HG03066 (cell line): ENCODE results near the gene PSPN.

Experiments used
- ATAC-seq: cut with Tn5 transposase; IDR thresholded peaks from one replicate; pipeline ENCODE4 v1.9.1; 2021; ENCODE audit warnings: low read depth; ENCODE audit not compliant: unreplicated experiment

The PSPN gene

GRCh38 chr19:6375411-6376010 is at the start of gene PSPN:
TSS of gene PSPN (minus strand) at chr19:6375933. CDS start at chr19:6375849, 84 bp downstream.
- no peak for ATAC-seq

GRCh38 chr19:6424939-6425731 is 49.4 kb upstream of the PSPN start:
- peak; percentile 88 for ATAC-seq

GRCh38 chr19:6424195-6424938 is 48.6 kb upstream of the PSPN start, which contains the start of gene KHSRP:
TSS of gene KHSRP (minus strand) at chr19:6424811. CDS start at chr19:6424701, 110 bp downstream.
- no peak for ATAC-seq

GRCh38 chr19:6423499-6424194 is 47.9 kb upstream of the PSPN start:
- no peak for ATAC-seq

GRCh38 chr19:6421075-6422014 is 45.6 kb upstream of the PSPN start:
- no peak for ATAC-seq

GRCh38 chr19:6418562-6418932 is 42.8 kb upstream of the PSPN start:
- ATAC-seq, result no peak

- ATAC-seq, result no peak
Measured at GRCh38 chr19:6417713-6418561, 42.2 kb upstream of the PSPN start.

- ATAC-seq, result no peak
Measured at GRCh38 chr19:6416658-6417405, 41.1 kb upstream of the PSPN start.

GRCh38 chr19:6415591-6416190 is 40.0 kb upstream of the PSPN start:
- ATAC-seq, result no peak

- no peak for ATAC-seq
Measured at GRCh38 chr19:6414793-6415590, 39.3 kb upstream of the PSPN start.

- ATAC-seq, result no peak
Measured at GRCh38 chr19:6413721-6414643, 38.2 kb upstream of the PSPN start.

GRCh38 chr19:6413291-6413690 is 37.6 kb upstream of the PSPN start:
- ATAC-seq, result no peak

GRCh38 chr19:6412447-6413091 is 36.8 kb upstream of the PSPN start:
- no peak for ATAC-seq

GRCh38 chr19:6412061-6412446 is 36.3 kb upstream of the PSPN start:
- no peak for ATAC-seq

- ATAC-seq, result no peak
Measured at GRCh38 chr19:6409346-6409745, 33.6 kb upstream of the PSPN start.
